ENCODE results near the gene PRELID3B.

The PRELID3B gene

GRCh38 chr20:58986968-58987517 is 55.5 kb downstream of the PRELID3B start:
- no peak overlapping the region for H3K4me2 ChIP-seq (ENCODE audit: low read depth, low read length, poor library complexity, severe bottlenecking)
- no peak overlapping the region for H2AFZ ChIP-seq (ENCODE audit: low read length)
- no peak for TF ChIP-seq CTCF (conservative IDR thresholded peaks at IDR 0.05; ENCODE audit: low read length)
- no peak for TF ChIP-seq EZH2phosphoT487 (IDR thresholded peaks at IDR 0.05; ENCODE audit: borderline replicate concordance)
- H3K9me2 ChIP-seq (replicated peaks; ENCODE audit: low read depth, low read length) = no peaks in the 10 kb centered on the region
- no peak overlapping the region for H3K4me3 ChIP-seq (ENCODE audit: low read length, poor library complexity, severe bottlenecking)
- no peaks in the 10 kb centered on the region for H3K27me3 ChIP-seq (ENCODE audit: insufficient read depth, low read length, poor library complexity, severe bottlenecking)
- H3K4me1 ChIP-seq (ENCODE audit: insufficient read depth, low read length, poor library complexity, severe bottlenecking) = peaks cover 24% of the 10 kb centered on the region
- H3K9ac ChIP-seq (ENCODE audit: low read depth, low read length, poor library complexity, severe bottlenecking) = no peak overlapping the region
- H3F3A ChIP-seq (ENCODE audit: low read depth) = no peaks in the 10 kb centered on the region
- H3K9me3 ChIP-seq (ENCODE audit: insufficient read depth, low read depth, low read length) = no peaks in the 10 kb centered on the region
- peaks cover 54% of the 10 kb centered on the region; the same call in 1 of the 2 replicates for H3K36me3 ChIP-seq (ENCODE audit: insufficient read depth, low read length)
- H3K79me2 ChIP-seq (ENCODE audit: insufficient read depth, low read length) = peaks cover 46% of the 10 kb centered on the region
- H4K20me1 ChIP-seq (ENCODE audit: insufficient read depth, low read length, poor library complexity, severe bottlenecking) = peaks cover 23% of the 10 kb centered on the region

GRCh38 chr20:58986286-58986967 is 56.2 kb downstream of the PRELID3B start:
- Histone ChIP-seq H4K20me1 (ENCODE audit: insufficient read depth, low read length, poor library complexity, severe bottlenecking) (peaks cover 23% of the 10 kb centered on the region), H3F3A (ENCODE audit: low read depth) (no peaks in the 10 kb centered on the region), H3K36me3 (ENCODE audit: insufficient read depth, low read length) (peaks cover 48% of the 10 kb centered on the region; the same call in 1 of the 2 replicates), H2AFZ (ENCODE audit: low read length) (no peak overlapping the region), H3K79me2 (ENCODE audit: insufficient read depth, low read length) (peaks cover 52% of the 10 kb centered on the region), H3K4me1 (ENCODE audit: insufficient read depth, low read length, poor library complexity, severe bottlenecking) (peaks cover 24% of the 10 kb centered on the region), H3K4me3 (ENCODE audit: low read length, poor library complexity, severe bottlenecking) (no peak overlapping the region), H3K9ac (ENCODE audit: low read depth, low read length, poor library complexity, severe bottlenecking) (no peak overlapping the region), H3K9me2 (replicated peaks; ENCODE audit: low read depth, low read length) (no peaks in the 10 kb centered on the region), H3K9me3 (ENCODE audit: insufficient read depth, low read depth, low read length) (no peaks in the 10 kb centered on the region), H3K27me3 (ENCODE audit: insufficient read depth, low read length, poor library complexity, severe bottlenecking) (no peaks in the 10 kb centered on the region), H3K4me2 (ENCODE audit: low read depth, low read length, poor library complexity, severe bottlenecking) (no peak overlapping the region)
- TF ChIP-seq EZH2phosphoT487 (IDR thresholded peaks at IDR 0.05; ENCODE audit: borderline replicate concordance) (no peak), CTCF (conservative IDR thresholded peaks at IDR 0.05; ENCODE audit: low read length) (no peak)

GRCh38 chr20:58985656-58986055 is 56.9 kb downstream of the PRELID3B start:
- no peak overlapping the region for H3K4me3 ChIP-seq (ENCODE audit: low read length, poor library complexity, severe bottlenecking)
- H3K36me3 ChIP-seq (ENCODE audit: insufficient read depth, low read length) = peaks cover 40% of the 10 kb centered on the region; the same call in 1 of the 2 replicates
- peaks cover 55% of the 10 kb centered on the region for H3K79me2 ChIP-seq (ENCODE audit: insufficient read depth, low read length)
- no peak overlapping the region for H2AFZ ChIP-seq (ENCODE audit: low read length)
- H3K4me2 ChIP-seq (ENCODE audit: low read depth, low read length, poor library complexity, severe bottlenecking) = peak overlapping the region; percentile 63
- TF ChIP-seq CTCF (conservative IDR thresholded peaks at IDR 0.05; ENCODE audit: low read length) (no peak), EZH2phosphoT487 (IDR thresholded peaks at IDR 0.05; ENCODE audit: borderline replicate concordance) (no peak)
- peaks cover 23% of the 10 kb centered on the region for H4K20me1 ChIP-seq (ENCODE audit: insufficient read depth, low read length, poor library complexity, severe bottlenecking)
- no peaks in the 10 kb centered on the region for H3F3A ChIP-seq (ENCODE audit: low read depth)
- H3K4me1 ChIP-seq (ENCODE audit: insufficient read depth, low read length, poor library complexity, severe bottlenecking) = peaks cover 24% of the 10 kb centered on the region
- H3K9me2 ChIP-seq (replicated peaks; ENCODE audit: low read depth, low read length) = no peaks in the 10 kb centered on the region
- H3K27me3 ChIP-seq (ENCODE audit: insufficient read depth, low read length, poor library complexity, severe bottlenecking) = no peaks in the 10 kb centered on the region
- H3K9ac ChIP-seq (ENCODE audit: low read depth, low read length, poor library complexity, severe bottlenecking) = no peak overlapping the region
- H3K9me3 ChIP-seq (ENCODE audit: insufficient read depth, low read depth, low read length) = no peaks in the 10 kb centered on the region

Measured in Loucy (cell line).